ENCODE results near the gene ARL4C. TPM values are rescaled to one million over a fixed set of nuclear protein-coding genes. Genes with fewer than 3 reads are reported as not detected.

Gene ARL4C
- total RNA-seq, 4 donors from 2014 or later: 6.4 to 24.6 (median 17.0) TPM

DNA sequence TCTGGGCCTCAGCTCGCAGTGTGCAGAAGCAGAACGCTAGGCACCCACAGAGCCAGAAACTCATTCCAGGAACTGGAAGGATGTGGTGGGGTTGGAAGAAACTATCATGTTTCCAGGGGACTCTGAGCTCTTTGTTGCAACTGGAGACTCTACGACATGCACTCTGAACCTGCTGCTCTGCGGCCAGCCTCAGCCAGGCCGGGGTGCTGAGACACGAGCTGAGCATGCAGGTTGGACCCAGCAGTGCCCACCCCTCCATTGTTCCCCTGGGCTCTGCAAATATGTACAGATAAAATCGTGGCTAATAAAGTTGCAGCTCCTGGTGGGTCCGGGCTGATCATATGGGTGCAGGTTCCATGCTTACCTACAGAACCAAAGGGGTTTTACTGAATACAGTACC is 37.6 kb upstream of the ARL4C start:
- TF ChIP-seq, protein P1, sequence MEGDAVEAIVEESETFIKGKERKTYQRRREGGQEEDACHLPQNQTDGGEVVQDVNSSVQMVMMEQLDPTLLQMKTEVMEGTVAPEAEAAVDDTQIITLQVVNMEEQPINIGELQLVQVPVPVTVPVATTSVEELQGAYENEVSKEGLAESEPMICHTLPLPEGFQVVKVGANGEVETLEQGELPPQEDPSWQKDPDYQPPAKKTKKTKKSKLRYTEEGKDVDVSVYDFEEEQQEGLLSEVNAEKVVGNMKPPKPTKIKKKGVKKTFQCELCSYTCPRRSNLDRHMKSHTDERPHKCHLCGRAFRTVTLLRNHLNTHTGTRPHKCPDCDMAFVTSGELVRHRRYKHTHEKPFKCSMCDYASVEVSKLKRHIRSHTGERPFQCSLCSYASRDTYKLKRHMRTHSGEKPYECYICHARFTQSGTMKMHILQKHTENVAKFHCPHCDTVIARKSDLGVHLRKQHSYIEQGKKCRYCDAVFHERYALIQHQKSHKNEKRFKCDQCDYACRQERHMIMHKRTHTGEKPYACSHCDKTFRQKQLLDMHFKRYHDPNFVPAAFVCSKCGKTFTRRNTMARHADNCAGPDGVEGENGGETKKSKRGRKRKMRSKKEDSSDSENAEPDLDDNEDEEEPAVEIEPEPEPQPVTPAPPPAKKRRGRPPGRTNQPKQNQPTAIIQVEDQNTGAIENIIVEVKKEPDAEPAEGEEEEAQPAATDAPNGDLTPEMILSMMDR (IDR thresholded peaks at IDR 0.05; ENCODE audit: low read depth): no peak

- TF ChIP-seq, protein P1 (IDR thresholded peaks at IDR 0.05; ENCODE audit: low read depth): no peak
These were observed 36.7 kb upstream of the ARL4C start for GRCh38 chr2:234533626-234534025.

DNA sequence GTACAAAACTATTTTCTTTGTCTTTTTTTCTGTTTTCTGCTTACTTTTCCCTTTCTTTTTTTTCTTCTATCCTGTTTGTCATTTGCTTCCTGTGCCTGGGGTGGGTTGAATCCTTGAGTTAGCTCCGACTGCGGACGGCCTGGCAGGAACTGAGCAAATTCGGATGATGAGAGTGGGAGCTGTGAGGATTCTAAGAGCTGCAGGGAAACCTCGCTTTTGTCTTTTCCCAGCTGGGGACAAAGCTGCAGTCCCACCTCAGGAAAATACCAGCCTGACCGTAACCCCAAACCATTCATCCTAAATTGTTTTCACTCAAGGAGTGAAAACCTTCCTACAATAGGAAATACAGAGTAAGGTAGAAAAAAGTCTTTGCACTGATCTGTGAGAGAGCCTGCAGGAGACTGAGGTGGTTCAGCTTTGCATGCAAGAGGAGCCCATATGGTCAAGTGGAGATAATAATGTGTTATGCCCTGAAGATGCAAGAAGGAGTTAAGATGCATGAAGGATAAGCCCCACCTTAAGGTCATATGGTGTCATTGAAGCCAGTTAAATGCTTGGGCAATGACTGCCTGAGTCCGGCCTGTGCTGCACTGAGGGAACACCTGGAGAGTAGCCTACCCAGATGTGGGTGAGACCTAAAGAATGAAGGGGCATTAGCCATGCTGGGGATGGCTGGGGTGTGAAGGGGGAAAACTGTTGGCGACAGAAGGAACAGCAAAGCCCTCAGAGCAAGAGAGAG is 31.7 kb upstream of the ARL4C start:
- TF ChIP-seq, protein P1 (IDR thresholded peaks at IDR 0.05; ENCODE audit: low read depth): no peak

GRCh38 chr2:234526711-234527110 is 29.8 kb upstream of the ARL4C start:
- TF ChIP-seq, protein P1 (IDR thresholded peaks at IDR 0.05; ENCODE audit: low read depth): no peak

DNA sequence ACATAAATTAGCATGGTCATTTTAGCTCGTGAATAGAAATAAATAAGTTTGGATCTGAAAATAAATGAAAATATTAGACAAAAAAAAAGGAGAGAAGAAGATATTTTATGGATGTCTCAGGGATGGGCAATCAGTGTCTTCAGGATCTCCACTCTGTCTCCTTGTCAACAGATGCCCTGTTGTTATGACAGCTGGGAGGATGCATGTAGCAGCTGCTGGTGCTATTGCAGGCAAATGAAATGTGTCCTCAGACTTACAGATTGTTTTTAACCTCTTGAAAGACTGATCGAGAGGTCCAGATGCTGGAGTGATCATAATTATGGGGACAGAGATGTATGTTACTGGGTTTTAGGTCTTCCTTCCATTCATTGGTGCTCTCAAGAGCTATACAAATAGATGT is 24.7 kb upstream of the ARL4C start:
- TF ChIP-seq, protein P1 (IDR thresholded peaks at IDR 0.05; ENCODE audit: low read depth): no peak

DNA sequence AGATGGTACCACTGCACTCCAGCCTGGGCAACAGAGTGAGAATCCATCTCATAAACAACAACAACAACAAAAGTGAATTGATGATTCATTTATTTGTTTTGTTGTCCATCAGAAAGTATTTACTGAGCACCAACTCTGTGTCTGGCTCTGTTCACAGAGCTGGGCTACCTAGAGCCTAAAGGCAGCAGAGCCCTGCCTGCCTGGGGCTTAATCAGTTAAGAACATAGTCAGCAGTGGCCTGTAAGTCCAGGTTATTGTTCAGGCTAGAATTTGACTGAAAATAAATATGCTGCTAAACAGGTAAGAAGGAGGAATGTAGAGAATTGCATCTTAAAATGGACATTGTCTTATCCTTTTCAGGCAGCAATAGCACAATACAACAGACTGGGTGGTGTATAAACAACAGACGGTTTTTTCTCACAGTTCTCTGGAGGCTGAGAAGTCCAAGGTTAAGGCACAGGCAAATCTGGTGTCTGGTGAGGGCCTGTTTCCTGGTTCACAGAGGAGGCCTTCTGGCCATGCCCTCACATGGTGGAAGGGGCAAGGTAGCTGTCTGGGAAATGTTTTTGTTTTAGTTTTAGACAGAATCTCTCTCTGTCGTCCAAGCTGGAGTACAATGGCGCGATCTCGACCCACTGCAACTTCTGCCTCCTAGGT is 22.2 kb upstream of the ARL4C start:
- TF ChIP-seq, protein P1 (IDR thresholded peaks at IDR 0.05; ENCODE audit: low read depth): no peak

DNA sequence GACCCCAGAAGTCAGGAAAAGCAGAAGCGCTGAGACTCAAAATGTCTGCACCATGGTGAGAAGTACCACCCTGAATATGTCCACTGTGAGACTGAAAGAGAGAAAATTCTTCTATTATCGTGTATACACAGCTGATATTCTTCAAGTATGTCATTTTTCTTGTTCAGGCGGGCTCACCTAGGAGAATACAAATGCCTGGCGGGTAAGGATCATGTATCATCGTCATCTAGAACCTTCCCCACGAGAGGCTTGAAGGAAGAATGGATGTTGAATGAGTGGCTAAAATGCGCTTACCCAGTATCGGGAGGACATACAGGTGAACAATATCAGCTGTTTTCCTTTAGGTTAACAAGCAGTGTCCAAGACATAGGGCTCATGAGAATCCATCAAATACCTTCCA is 21.1 kb upstream of the ARL4C start:
- TF ChIP-seq, protein P1 (IDR thresholded peaks at IDR 0.05; ENCODE audit: low read depth): no peak
